ENCODE data around the gene KRT20. TPM values are rescaled to one million over a fixed set of nuclear protein-coding genes. Genes with fewer than 3 reads are reported as not detected.

The KRT20 gene
- total RNA-seq, 8 experiments from 2014 or later = 0.09 to 0.43 (median 0.31) TPM; not detected in 5

DNA sequence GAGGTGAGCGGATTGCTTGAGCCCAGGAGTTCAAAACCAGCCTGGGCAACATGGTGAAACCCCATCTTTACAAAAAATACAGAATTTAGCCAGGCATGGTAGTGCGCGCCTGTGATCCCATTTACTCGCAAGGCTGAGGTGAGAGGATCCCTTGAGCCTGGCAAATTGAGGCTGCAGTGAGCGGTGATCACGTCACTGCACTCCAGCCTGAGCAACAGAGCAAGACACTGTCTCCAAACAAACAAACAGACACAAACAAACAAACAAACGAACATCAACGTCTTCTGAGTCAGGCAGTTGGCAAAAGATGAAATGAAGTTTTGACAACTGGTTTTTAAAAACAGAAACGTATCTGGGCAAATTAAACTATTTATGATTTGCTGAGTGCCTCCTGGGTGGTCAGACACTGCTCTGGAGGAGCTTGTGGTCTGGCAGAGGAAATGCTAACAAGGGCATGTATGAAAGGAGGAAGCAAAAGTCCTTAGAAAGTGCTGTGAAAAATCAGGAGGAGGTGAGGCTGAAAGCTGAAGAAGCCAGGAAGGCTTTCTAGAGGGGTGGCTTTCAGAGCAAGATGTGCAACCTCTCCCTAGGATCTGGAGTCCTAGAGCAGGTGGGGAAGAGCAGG is 10.2 kb upstream of the KRT20 start:
- ATAC-seq (replicated peaks in 6 of 8) = no peak
- 0 to 83% (median 53%) methylated on average over 1 to 6 of the region's 9 CpGs; no CpG with 5 or more reads in 3 of the 10 experiments for WGBS, 10 experiments
- Histone ChIP-seq H3K4me3 (no peak overlapping the region), H3K27ac (no peak overlapping the region), H3K4me1 (replicated peaks in 1 of 2) (peaks cover 0 to 12% of the 10 kb centered on the region in 2 donors)
- in situ Hi-C loops (cut with MboI; ENCODE audit: low pct_unique_long_range_greater_than_20kb in 2 of 9, low sequenced_read_pairs in 9 of 9, unreplicated experiment in 9 of 9) = no loop called here

DNA sequence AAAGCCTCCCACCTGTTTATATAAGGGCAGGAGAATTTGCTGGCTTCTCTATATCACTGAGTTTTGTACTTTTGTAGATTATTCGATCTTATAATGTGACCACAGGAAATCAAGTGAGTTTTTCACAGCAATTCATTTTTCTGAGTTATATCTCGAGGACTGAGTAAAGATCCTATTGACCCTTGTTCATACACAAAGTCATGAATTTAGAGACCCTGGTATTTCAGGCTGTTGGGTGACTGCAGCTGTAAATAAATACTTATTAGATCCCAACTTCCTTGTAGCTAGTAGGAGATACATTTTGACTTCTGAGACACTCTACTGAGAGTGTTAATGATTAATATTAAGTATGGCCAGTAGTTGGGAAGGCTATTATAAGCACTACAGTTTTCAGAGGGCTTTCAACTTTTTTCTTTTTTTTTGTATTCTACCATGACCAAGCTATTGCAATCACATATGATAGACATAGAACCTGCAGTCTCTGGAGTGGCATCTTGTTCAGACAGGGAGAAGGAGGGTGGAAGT is 3.2 kb upstream of the KRT20 start:
- Histone ChIP-seq H3K27ac (no peak overlapping the region), H3K4me3 (no peak overlapping the region), H3K4me1 (replicated peaks in 1 of 2) (peaks cover 0 to 8% of the 10 kb centered on the region in 2 donors)
- ATAC-seq (replicated peaks in 6 of 8) = no peak
- WGBS, 10 experiments = 31 to 100% (median 54%) methylated on average over 1 to 2 of the region's 2 CpGs
- in situ Hi-C loops (cut with MboI; ENCODE audit: low pct_unique_long_range_greater_than_20kb in 2 of 9, low sequenced_read_pairs in 9 of 9, unreplicated experiment in 9 of 9) = no loop called here

DNA sequence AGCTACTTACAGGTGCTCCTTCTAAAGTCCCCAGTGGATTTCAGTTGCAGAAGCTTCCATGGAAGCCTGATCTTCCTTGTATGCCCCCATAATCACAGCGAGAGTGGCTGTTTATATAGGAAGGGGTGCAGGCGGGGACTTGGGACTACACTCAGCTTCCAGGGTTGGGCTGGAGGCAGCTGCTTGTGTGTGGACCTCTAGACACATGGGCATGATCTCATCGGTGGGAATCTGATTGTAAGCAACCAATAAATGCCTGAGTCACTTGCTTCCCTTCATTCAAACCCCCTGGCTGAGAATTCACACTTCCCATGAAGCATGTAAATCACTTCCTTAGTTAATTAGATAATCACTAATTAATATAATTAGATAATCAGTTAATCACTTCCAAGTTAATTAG is 1.0 kb upstream of the KRT20 start:
- ATAC-seq (replicated peaks in 6 of 8) = peak in 5 of 8 experiments; percentile 64 to 93 (median 70)
- Histone ChIP-seq H3K4me1 (replicated peaks in 1 of 2) (peaks cover 0 to 8% of the 10 kb centered on the region in 2 donors), H3K27ac (no peak overlapping the region), H3K4me3 (no peak overlapping the region)
- in situ Hi-C loops (cut with MboI; ENCODE audit: low pct_unique_long_range_greater_than_20kb in 2 of 9, low sequenced_read_pairs in 9 of 9, unreplicated experiment in 9 of 9) = no loop called here
- WGBS, 10 experiments = 40 to 88% (median 80%) methylated on average over 1 to 2 of the region's 3 CpGs; no CpG with 5 or more reads in 7 of the 10 experiments

DNA sequence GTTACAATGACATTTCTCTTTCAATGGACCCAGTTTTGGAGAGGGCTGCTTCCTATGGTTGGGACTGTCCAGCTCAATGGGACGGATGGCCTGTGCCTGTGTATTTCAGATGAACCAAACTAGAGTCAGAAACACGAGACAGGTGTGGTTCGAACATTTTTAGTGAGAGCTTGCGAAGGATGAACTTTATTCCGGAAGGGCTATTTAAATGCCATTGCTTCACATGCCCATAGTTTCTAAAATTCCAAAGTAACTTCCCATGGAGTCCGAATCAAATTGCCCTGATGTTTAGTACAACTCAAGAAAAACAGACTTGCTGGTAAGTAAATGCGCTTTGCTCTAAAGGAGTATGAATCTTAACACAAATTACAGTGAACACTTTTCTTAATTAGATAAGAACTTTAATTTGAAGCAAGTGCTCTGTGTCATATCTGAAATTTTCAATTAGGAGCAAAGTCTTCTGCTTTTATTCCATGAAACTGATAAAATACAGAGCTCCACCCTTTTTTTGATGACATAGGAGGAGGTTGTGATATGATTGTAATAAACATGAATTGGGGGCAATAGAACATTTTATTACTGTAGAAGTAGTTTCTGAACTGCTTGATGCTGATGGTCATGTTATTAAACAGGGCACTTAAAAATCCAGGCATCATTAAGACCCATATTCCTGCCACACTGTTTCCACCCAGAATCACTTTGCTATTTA is 1.3 kb downstream of the KRT20 start:
- in situ Hi-C loops (cut with MboI; ENCODE audit: low pct_unique_long_range_greater_than_20kb in 2 of 9, low sequenced_read_pairs in 9 of 9, unreplicated experiment in 9 of 9) = no loop called here
- 0 to 96% (median 89%) methylated on average over 1 to 7 of the region's 7 CpGs for WGBS, 10 experiments

DNA sequence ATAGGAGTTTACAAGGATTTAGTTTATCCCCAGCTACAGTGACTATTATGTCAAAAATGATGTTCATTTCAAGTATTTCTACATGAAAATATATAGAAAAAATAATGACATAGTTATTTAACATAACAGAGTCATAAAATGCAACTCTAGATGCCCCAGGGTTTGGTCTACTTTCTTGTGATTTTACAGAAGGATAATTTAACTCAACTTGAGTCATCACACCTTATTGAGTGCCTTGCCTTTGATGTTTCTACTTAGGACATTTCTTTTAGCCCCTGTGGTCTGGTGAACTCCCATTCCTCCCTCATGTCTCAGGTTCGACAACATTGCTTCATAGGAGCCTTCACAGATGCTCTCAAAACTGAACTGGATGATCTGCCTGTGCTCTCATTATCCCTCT is 2.0 kb downstream of the KRT20 start:
- Histone ChIP-seq H3K4me3 (no peak overlapping the region), H3K27ac (no peak overlapping the region), H3K4me1 (replicated peaks in 1 of 2) (no peaks in the 10 kb centered on the region)
- WGBS, 10 experiments = 0 to 100% (median 78%) methylated on average over 1 of the region's 1 CpG; no CpG with 5 or more reads in 5 of the 10 experiments
- no peak for ATAC-seq (replicated peaks in 6 of 8)
- in situ Hi-C loops (cut with MboI; ENCODE audit: low pct_unique_long_range_greater_than_20kb in 2 of 9, low sequenced_read_pairs in 9 of 9, unreplicated experiment in 9 of 9) = no loop called here

More for the DNA sequence above, 1.3 kb downstream of the KRT20 start:
- no peaks in the 10 kb centered on the region for H3K4me1 ChIP-seq (replicated peaks in 1 of 2)
- H3K27ac ChIP-seq = no peak overlapping the region
- H3K4me3 ChIP-seq = no peak overlapping the region
- ATAC-seq (replicated peaks in 6 of 8) = no peak

DNA sequence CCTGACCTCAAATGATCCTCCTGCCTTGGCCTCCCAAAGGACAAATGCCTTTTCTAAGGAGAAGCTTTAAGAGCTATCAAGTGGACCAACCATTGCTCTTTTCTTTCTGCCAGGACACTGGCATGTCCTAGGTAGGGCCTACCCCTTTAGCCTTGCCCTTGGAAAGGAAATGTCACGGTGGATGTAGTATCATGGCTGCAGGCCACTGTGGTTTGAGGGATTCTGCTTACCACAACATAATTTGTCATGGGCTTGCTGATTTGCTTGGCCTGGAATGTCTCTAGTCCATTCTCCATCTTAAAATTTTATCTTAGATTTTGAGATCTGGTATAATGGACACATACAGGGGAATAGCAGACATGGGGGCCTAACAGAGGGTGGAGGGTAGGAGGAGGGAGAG is 6.0 kb downstream of the KRT20 start:
- H3K4me1 ChIP-seq (replicated peaks in 1 of 2) = peaks cover 0 to 2% of the 10 kb centered on the region in 2 donors
- no peak overlapping the region for H3K27ac ChIP-seq
- no peak for ATAC-seq (replicated peaks in 6 of 8)
- H3K4me3 ChIP-seq = no peak overlapping the region
- WGBS, 10 experiments = 42 to 100% (median 88%) methylated on average over 1 of the region's 1 CpG; no CpG with 5 or more reads in 4 of the 10 experiments
- in situ Hi-C loops (cut with MboI; ENCODE audit: low pct_unique_long_range_greater_than_20kb in 2 of 9, low sequenced_read_pairs in 9 of 9, unreplicated experiment in 9 of 9) = no loop called here

DNA sequence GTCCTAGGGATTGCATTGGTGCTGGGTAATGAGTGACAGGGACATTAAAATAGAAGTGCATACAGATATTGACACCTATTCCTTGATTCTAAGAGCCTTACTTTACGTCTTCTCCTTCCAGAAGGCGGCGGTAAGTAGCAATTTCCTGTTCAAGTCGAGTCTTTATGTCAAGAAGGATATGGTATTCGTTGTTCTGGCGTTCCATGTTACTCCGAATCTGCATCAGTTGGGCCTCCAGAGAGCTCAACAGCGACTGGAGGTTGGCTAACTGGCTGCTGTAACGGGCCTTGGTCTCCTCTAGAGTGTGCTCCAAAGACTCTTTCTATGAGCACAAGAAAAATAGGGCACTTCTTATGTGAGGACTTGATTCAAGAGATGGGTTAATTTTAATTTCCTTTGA is 7.0 kb downstream of the KRT20 start:
- peaks cover 0 to 2% of the 10 kb centered on the region in 2 donors for H3K4me1 ChIP-seq (replicated peaks in 1 of 2)
- 40 to 100% (median 79%) methylated on average over 1 to 9 of the region's 9 CpGs; no CpG with 5 or more reads in 2 of the 10 experiments for WGBS, 10 experiments
- no peak overlapping the region for H3K4me3 ChIP-seq
- in situ Hi-C loops (cut with MboI; ENCODE audit: low pct_unique_long_range_greater_than_20kb in 2 of 9, low sequenced_read_pairs in 9 of 9, unreplicated experiment in 9 of 9) = no loop called here
- no peak for ATAC-seq (replicated peaks in 6 of 8)
- no peak overlapping the region for H3K27ac ChIP-seq

DNA sequence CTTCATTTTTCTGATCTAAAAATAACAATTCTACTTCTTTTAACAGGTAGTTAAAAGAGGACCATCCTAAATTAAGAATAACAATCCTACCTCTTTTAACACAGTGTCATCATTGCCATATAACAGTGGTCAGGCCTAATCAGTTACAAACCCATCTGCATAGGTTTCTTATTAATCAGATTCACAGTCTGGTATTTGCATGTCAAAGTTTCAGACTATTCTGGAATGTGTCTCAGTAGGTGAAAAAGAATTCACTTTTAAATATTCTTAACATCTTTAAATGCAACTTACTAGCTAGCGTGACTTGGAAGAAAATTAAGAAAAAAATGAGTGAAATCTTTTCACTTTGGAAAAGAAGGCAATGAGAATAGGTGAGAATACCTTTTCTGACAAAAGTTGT is 11.2 kb downstream of the KRT20 start:
- in situ Hi-C loops (cut with MboI; ENCODE audit: low pct_unique_long_range_greater_than_20kb in 2 of 9, low sequenced_read_pairs in 9 of 9, unreplicated experiment in 9 of 9) = loop anchor here in 1 of 9 experiments (25.0 kb wide), 1 partner anchor 788 kb away; no protein-coding TSS in a partner anchor

DNA sequence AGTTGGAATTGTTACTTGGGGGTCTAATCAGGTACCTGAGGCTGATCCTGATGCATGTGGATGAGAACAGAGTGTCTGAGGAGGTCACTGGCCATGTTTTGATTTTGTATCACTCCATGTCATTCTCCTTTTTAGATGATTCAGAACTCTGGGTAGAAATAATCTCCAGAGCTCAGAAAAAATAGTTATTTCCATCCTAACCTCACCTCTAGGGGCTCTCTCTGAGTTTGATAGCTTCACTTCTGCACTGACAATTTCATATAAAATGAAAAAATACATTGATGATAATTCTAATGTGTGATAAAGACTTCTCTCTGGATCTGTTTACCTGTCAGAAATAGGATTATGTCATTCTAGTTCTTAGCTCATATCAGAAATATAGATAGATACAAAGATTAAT is 11.8 kb downstream of the KRT20 start:
- ATAC-seq (replicated peaks in 6 of 8) = no peak
- Histone ChIP-seq H3K27ac (no peak overlapping the region), H3K4me1 (replicated peaks in 1 of 2) (peaks cover 0 to 13% of the 10 kb centered on the region in 2 donors), H3K4me3 (no peak overlapping the region)
- in situ Hi-C loops (cut with MboI; ENCODE audit: low pct_unique_long_range_greater_than_20kb in 2 of 9, low sequenced_read_pairs in 9 of 9, unreplicated experiment in 9 of 9) = loop anchor here in 1 of 9 experiments (25.0 kb wide), 1 partner anchor 789 kb away; no protein-coding TSS in a partner anchor

More for the DNA sequence above, 11.2 kb downstream of the KRT20 start:
- H3K4me3 ChIP-seq = no peak overlapping the region
- 60 to 100% (median 75%) methylated on average over 1 of the region's 1 CpG; no CpG with 5 or more reads in 2 of the 10 experiments for WGBS, 10 experiments
- ATAC-seq (replicated peaks in 6 of 8) = peak in 1 of 8 experiments; percentile 39
- no peak overlapping the region for H3K27ac ChIP-seq
- peaks cover 0 to 13% of the 10 kb centered on the region in 2 donors for H3K4me1 ChIP-seq (replicated peaks in 1 of 2)

DNA sequence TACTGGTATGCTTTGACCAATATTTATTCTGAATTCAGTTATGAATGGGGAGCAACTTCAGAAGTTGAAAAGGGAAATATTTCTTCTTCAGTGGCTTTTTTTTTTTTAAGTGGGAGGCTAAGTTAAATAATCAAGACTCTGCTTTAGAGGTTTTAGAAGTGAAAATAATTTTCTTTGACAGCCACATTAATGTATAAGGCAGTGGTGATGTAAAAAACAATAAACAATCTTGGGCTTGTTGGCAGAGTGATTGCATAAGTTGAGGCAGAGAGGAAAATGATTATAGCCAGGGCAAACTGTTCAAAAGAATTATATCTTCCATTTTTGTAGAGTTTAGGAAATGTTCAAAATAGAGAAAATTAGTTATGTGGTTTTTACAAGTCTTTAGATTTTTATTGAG is 12.6 kb downstream of the KRT20 start:
- H3K4me3 ChIP-seq = no peak overlapping the region
- in situ Hi-C loops (cut with MboI; ENCODE audit: low pct_unique_long_range_greater_than_20kb in 2 of 9, low sequenced_read_pairs in 9 of 9, unreplicated experiment in 9 of 9) = loop anchor here in 1 of 9 experiments (25.0 kb wide), 1 partner anchor 790 kb away; no protein-coding TSS in a partner anchor
- ATAC-seq (replicated peaks in 6 of 8) = no peak
- H3K27ac ChIP-seq = no peak overlapping the region
- H3K4me1 ChIP-seq (replicated peaks in 1 of 2) = peaks cover 0 to 13% of the 10 kb centered on the region in 2 donors

DNA sequence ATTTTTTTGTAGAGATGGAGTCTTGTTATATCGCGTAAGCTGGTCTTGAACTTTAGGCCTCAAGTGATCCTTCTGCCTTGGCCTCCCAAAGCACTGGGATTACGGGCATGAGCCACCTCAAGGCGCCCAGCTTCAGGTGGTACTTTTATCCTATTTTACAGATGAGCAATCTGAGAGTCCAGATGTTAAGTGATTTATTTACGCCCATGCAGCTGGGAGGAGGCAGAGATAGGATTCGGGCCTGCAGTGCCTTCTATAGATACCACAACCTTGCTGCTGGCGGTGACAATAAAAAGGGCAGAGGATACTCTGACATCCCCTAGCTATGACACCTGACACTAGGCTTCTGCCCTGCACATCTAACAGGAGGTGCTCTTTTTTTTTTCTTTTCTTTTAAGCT is 13.7 kb downstream of the KRT20 start:
- peaks cover 0 to 13% of the 10 kb centered on the region in 2 donors for H3K4me1 ChIP-seq (replicated peaks in 1 of 2)
- H3K4me3 ChIP-seq = no peak overlapping the region
- H3K27ac ChIP-seq = no peak overlapping the region
- WGBS, 10 experiments = 42 to 100% (median 88%) methylated on average over 2 to 7 of the region's 7 CpGs
- ATAC-seq (replicated peaks in 6 of 8) = no peak
- in situ Hi-C loops (cut with MboI; ENCODE audit: low pct_unique_long_range_greater_than_20kb in 2 of 9, low sequenced_read_pairs in 9 of 9, unreplicated experiment in 9 of 9) = loop anchor here in 1 of 9 experiments (25.0 kb wide), 1 partner anchor 791 kb away; no protein-coding TSS in a partner anchor

DNA sequence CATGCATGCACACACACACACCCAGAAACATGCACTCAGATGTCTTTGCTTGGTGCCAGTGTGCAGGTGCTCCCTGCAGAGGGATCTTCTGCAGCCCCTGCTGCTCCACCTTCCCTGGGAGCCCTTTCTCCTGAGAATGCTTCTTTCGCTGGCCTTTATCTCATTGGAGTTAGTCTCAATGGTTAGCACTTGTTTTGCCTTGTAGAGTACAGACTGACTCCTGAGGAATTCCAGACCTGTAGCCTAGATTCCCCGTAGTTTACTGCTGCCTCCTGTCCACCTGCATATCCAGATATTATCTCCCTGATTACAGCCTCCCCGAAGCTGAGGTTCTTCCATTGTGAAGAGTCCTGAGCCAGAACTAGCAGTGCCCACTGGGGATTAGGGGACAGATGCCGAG is 14.9 kb downstream of the KRT20 start:
- no peak overlapping the region for H3K27ac ChIP-seq
- WGBS, 10 experiments = 14 to 89% (median 60%) methylated on average over 1 to 4 of the region's 4 CpGs; no CpG with 5 or more reads in 1 of the 10 experiments
- in situ Hi-C loops (cut with MboI; ENCODE audit: low pct_unique_long_range_greater_than_20kb in 2 of 9, low sequenced_read_pairs in 9 of 9, unreplicated experiment in 9 of 9) = loop anchor here in 1 of 9 experiments (25.0 kb wide), 1 partner anchor 792 kb away; no protein-coding TSS in a partner anchor
- H3K4me1 ChIP-seq (replicated peaks in 1 of 2) = peaks cover 0 to 11% of the 10 kb centered on the region in 2 donors
- no peak for ATAC-seq (replicated peaks in 6 of 8)
- no peak overlapping the region for H3K4me3 ChIP-seq

DNA sequence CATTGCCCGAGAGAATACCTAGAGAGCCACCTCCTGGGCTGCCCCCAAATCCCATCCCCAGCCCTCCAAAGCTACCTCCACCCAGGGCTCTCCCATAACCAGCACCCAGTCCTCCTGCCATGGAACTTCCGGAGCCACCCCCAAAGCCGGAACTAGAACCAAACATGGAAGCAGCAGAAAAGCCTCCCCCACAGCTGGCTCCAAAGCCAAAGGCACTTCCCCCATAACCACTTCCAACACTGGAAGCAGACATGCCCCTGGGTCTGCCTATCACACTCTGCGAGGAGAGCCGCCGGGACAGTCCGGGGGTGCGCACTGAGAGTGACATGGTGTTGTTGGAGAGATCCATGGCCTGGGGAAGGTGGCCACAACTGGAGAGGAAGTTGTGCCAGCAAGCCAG is 18.2 kb downstream of the KRT20 start, which contains the start of gene KRT12:
KRT12 (minus strand) TSS at position 386 of the 400 bp plus-strand sequence; CDS start at position 349, 37 bp downstream.
- H3K4me3 ChIP-seq = no peak within 1 kb of the TSS
- 80 to 100% (median 92%) methylated on average over 2 to 5 of the region's 8 CpGs; no CpG with 5 or more reads in 3 of the 10 experiments for WGBS, 10 experiments
- peaks cover 0 to 11% of the 10 kb centered on the region in 2 donors for H3K4me1 ChIP-seq (replicated peaks in 1 of 2)
- ATAC-seq (replicated peaks in 6 of 8) = no peak
- H3K27ac ChIP-seq = no peak within 1 kb of the TSS
- in situ Hi-C loops (cut with MboI; ENCODE audit: low pct_unique_long_range_greater_than_20kb in 2 of 9, low sequenced_read_pairs in 9 of 9, unreplicated experiment in 9 of 9) = loop anchor here in 1 of 9 experiments (25.0 kb wide), 1 partner anchor 795 kb away; no protein-coding TSS in a partner anchor

All from motor neuron (in vitro differentiated cells).